ENCODE data around the gene LYZ. TPM values are rescaled to one million over a fixed set of nuclear protein-coding genes. Genes with fewer than 3 reads are reported as not detected.

LYZ gene
- total RNA-seq, 1 experiment from 2014 or later, result not detected

DNA sequence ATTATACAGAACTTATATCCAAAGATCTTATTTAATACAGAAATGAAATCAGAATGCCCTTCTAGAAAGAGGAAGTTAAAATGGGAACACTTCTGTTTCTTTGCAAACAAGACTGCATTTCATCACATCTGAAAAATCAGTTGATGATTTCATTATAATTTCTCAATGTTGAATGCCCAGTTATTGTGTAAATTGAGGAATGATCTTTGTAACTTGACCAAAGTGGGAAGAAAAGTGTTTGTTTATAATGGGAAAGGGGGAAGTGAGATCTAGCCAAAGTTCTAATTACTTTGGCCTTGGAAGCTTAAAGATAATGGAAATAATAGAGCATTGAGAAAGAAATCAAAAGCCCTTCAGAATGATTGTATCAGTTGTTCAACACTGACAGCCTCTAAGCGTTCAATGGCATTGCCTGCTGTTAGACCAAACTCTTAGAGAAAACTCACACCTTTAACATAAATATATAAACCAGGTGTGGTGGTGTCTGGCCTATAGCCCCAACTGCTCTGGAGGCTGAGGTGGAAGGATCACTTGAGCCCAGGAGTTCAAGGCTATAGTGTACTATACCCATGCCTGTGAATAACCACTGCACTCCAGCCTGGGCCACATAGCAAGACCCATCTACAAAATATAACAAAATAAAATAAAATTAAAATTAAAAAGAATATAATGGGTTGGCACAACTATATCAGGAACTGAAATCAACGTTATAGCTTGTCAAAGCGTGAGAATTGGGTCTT lies 9.9 kb upstream of the LYZ start:
- H3K79me2 ChIP-seq (ENCODE audit: insufficient read depth, low read length), result no peaks in the 10 kb centered on the region
- no peaks in the 10 kb centered on the region for H3K27me3 ChIP-seq (ENCODE audit: insufficient read depth, low read length)
- H3K4me2 ChIP-seq (ENCODE audit: insufficient read depth, insufficient read length, low read length), result no peak overlapping the region
- no peaks in the 10 kb centered on the region for H3K79me1 ChIP-seq (ENCODE audit: insufficient read depth, low read depth, low read length, poor library complexity, severe bottlenecking)
- H2AK5ac ChIP-seq (ENCODE audit: insufficient read length, low read length), result no peak overlapping the region
- no peak overlapping the region for H3K27ac ChIP-seq (ENCODE audit: insufficient read length, low read depth, low read length)
- no peak overlapping the region for H4K8ac ChIP-seq (replicated peaks; ENCODE audit: insufficient read length, low read depth, low read length)
- no peak overlapping the region for H3K4ac ChIP-seq (ENCODE audit: low read depth, low read length)
- H4K91ac ChIP-seq (ENCODE audit: insufficient read length, low read depth, low read length), result no peak overlapping the region
- no peak overlapping the region for H4K5ac ChIP-seq (ENCODE audit: insufficient read length, low read depth, low read length)
- Mint-ChIP-seq H3K4me3 (no peak overlapping the region), H3K9me3 (no peaks in the 10 kb centered on the region), H3K36me3 (ENCODE audit: insufficient read depth in 1 of 3, low read depth in 3 of 3) (no peaks in the 10 kb centered on the region), H3K4me1 (peaks cover 2 to 6% of the 10 kb centered on the region in 2 experiments; a peak in 3 of 4 replicates), H3K27ac (no peak overlapping the region), H3K27me3 (ENCODE audit: low read depth) (no peaks in the 10 kb centered on the region; the same call in 1 of the 2 replicates)
- H3K18ac ChIP-seq (ENCODE audit: insufficient read length, low read depth, low read length), result no peak overlapping the region
- H4K20me1 ChIP-seq (ENCODE audit: control insufficient read depth, insufficient read depth, insufficient read length), result no peaks in the 10 kb centered on the region
- no peak overlapping the region for H2BK5ac ChIP-seq (ENCODE audit: insufficient read length, low read length)
- H2BK12ac ChIP-seq (ENCODE audit: insufficient read length, low read depth, low read length), result no peak overlapping the region
- no peak overlapping the region for H3K23ac ChIP-seq (ENCODE audit: insufficient read length, low read depth, low read length)
- no peaks in the 10 kb centered on the region for H3K4me1 ChIP-seq (ENCODE audit: insufficient read depth, low read length)
- no peak overlapping the region for H2BK15ac ChIP-seq (ENCODE audit: low read depth, low read length)
- no peak for DNase-seq
- no peak for TF ChIP-seq CTCF (conservative IDR thresholded peaks at IDR 0.05)
- no peaks in the 10 kb centered on the region for H3K9me3 ChIP-seq (ENCODE audit: control insufficient read depth, low read depth, low read length)
- no peak overlapping the region for H3K9ac ChIP-seq (ENCODE audit: extremely low read depth, insufficient read length, low read length)
- no peak overlapping the region for H3K14ac ChIP-seq (ENCODE audit: insufficient read depth, low read length)
- no peak overlapping the region for H3T11ph ChIP-seq (ENCODE audit: low read length)
- no peak overlapping the region for H2BK20ac ChIP-seq (ENCODE audit: low read depth, low read length, poor library complexity, severe bottlenecking)
- H2BK120ac ChIP-seq (ENCODE audit: low read depth, low read length, poor library complexity, severe bottlenecking), result no peak overlapping the region
- no peak overlapping the region for H2AFZ ChIP-seq (ENCODE audit: low read length)
- no peak overlapping the region for H3K56ac ChIP-seq (ENCODE audit: insufficient read length, low read depth, low read length)
- no CpG with 5 or more reads among the region's 3 CpGs for WGBS (ENCODE audit: extremely low coverage, insufficient read length, low lambda C conversion rate)
- no peaks in the 10 kb centered on the region for H3K23me2 ChIP-seq (ENCODE audit: insufficient read length, low read depth, low read length, poor library complexity, severe bottlenecking)
